ENCODE results near the gene HEPN1. TPM values are rescaled to one million over a fixed set of nuclear protein-coding genes. Genes with fewer than 3 reads are reported as not detected.

The HEPN1 gene
- total RNA-seq, 2 donors from 2014 or later, result not detected

DNA sequence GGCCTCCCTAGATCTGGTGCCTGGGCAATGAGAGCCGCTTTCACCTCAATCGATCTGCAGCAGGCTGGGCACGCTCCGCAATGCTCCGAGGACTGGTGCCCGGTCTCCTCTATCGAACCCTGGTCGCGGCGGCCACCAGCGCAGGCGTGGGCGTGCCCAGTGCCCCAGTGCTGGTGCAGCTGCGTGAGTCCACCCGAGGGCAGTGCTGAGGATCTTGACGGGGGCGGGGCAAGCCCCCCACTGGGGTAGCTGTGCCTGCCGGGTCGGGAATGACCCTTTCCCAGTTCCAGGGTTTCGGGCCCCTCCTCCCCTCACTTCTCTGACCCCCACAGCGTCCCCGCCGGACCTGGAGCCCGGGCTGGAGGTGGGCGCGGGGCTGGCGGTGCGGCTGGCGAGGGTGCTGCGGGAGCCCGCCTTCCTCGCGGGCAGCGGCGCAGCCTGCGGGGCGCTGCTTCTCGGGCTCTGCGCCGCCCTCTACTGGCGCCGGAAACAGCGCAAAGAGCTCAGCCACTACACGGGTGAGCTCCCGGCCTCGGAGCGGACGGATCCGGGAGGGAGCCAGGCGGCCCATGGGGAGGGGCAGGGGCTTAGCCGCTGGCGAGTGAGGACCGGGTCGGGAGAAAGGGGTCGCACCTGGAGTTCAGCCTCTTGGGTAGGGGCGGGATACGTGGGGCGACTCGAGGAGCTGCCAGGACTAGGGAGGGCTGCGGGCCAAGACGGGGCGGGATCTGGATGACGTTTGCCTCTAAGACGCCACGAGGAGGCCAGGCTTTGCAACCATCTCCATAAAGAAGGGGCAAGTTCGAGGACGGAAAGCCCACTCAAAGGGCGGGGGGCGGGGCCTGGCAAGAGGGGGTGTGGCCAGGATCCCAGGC, 42.9 kb upstream of the HEPN1 start:
- peak; percentile 93 for ATAC-seq
- H3K27me3 ChIP-seq, result no peaks in the 10 kb centered on the region
- 0 to 1% methylated on average over 14 to 56 of the region's 69 CpGs for WGBS, 2 donors

DNA sequence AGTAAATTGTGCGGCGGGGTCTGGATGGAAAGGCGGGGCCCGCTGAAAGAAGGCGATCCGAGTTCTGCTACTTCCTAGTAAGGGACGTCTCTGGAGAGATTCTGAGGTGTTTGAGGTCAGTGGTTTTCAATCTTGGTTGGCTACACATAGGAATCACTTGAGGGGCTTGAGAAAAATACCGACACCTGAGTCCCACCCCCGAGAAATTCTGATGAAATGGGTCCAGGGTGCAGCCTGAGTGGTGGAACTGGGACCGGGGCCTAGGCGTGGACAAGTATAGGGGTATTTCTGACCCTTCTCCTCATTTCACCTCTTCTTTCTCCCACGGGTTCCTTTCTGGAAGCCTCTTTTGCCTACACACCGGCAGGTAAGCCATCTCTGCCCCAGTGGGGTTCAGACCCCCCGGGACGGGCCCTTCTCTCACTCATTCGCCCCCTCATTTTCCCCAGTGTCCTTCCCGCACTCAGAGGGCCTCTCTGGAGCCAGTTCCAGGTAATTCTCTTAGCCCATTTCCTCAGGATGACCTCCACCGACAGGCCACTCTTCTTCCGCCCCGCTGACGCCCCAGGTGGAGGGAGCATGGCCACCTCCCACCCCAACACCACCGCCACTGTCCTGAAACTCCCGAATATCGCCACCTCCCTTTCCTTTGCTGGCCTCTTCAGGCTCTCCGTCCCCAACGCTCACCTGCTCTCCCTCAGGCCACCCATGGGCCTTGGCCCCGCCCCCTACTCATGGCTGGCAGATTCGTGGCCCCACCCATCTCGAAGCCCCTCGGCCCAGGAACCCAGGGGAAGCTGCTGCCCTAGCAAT, 42.0 kb upstream of the HEPN1 start:
- H3K36me3 ChIP-seq (replicated peaks in 1 of 2; ENCODE audit: insufficient read depth in 1 of 2, low read depth in 2 of 2), result no peaks in the 10 kb centered on the region
- intact Hi-C loops (cut with DNase I), result no loop called here
- ATAC-seq, result no peak
- peak overlapping the region; percentile 67 to 83 (median 78) for H3K27ac ChIP-seq
- H3K27me3 ChIP-seq, result no peaks in the 10 kb centered on the region
- H3K4me3 ChIP-seq, result no peak overlapping the region
- TF ChIP-seq, protein P1, sequence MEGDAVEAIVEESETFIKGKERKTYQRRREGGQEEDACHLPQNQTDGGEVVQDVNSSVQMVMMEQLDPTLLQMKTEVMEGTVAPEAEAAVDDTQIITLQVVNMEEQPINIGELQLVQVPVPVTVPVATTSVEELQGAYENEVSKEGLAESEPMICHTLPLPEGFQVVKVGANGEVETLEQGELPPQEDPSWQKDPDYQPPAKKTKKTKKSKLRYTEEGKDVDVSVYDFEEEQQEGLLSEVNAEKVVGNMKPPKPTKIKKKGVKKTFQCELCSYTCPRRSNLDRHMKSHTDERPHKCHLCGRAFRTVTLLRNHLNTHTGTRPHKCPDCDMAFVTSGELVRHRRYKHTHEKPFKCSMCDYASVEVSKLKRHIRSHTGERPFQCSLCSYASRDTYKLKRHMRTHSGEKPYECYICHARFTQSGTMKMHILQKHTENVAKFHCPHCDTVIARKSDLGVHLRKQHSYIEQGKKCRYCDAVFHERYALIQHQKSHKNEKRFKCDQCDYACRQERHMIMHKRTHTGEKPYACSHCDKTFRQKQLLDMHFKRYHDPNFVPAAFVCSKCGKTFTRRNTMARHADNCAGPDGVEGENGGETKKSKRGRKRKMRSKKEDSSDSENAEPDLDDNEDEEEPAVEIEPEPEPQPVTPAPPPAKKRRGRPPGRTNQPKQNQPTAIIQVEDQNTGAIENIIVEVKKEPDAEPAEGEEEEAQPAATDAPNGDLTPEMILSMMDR (IDR thresholded peaks at IDR 0.05), result no peak
- no peak for TF ChIP-seq POLR2A (IDR thresholded peaks at IDR 0.05)
- no peaks in the 10 kb centered on the region for H3K9me3 ChIP-seq
- H3K4me1 ChIP-seq, result peaks cover 18% of the 10 kb centered on the region
- DNase-seq, result no peak
- 23 to 30% methylated on average over 30 of the region's 30 CpGs for WGBS, 2 donors

More for the DNA sequence above, 42.9 kb upstream of the HEPN1 start:
- Histone ChIP-seq H3K27ac (peak overlapping the region; percentile 67 to 83 (median 78)), H3K9me3 (no peaks in the 10 kb centered on the region), H3K4me3 (peak overlapping the region in 1 of 2 donors; percentile 19), H3K4me1 (peaks cover 18% of the 10 kb centered on the region), H3K36me3 (replicated peaks in 1 of 2; ENCODE audit: insufficient read depth in 1 of 2, low read depth in 2 of 2) (no peaks in the 10 kb centered on the region)
- intact Hi-C loops (cut with DNase I), result no loop called here
- TF ChIP-seq POLR2A (IDR thresholded peaks at IDR 0.05), result peak; percentile 32 to 63 (median 63)
- TF ChIP-seq, protein P1 (IDR thresholded peaks at IDR 0.05), result peak; percentile 69 to 90 (median 81)
- peak; percentile 79 to 86 (median 82) for DNase-seq

DNA sequence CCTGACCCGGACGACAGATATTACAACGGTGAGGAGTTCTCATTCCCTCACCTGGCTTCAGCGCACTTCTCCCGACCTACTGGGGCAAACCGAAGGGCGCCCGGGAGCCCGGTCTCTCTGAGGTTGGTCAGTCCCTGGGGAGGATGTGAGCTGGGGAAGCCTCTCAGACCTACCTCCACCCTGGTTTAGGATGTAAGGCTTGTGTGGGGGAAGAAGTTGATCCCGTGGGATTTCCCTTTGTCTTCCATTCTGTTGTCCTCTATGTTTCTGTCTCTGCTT, 41.5 kb upstream of the HEPN1 start:
- intact Hi-C loops (cut with DNase I), result no loop called here
- DNase-seq (no peak), ATAC-seq (no peak)
- 62 to 63% methylated on average over 8 to 10 of the region's 10 CpGs for WGBS, 2 donors
- no peaks in the 10 kb centered on the region for H3K27me3 ChIP-seq
- no peaks in the 10 kb centered on the region for H3K9me3 ChIP-seq
- TF ChIP-seq POLR2A (IDR thresholded peaks at IDR 0.05), result no peak
- TF ChIP-seq, protein P1 (IDR thresholded peaks at IDR 0.05), result no peak
- H3K36me3 ChIP-seq (replicated peaks in 1 of 2; ENCODE audit: insufficient read depth in 1 of 2, low read depth in 2 of 2), result no peaks in the 10 kb centered on the region
- no peak overlapping the region for H3K27ac ChIP-seq
- H3K4me3 ChIP-seq, result no peak overlapping the region
- H3K4me1 ChIP-seq, result peaks cover 23% of the 10 kb centered on the region

DNA sequence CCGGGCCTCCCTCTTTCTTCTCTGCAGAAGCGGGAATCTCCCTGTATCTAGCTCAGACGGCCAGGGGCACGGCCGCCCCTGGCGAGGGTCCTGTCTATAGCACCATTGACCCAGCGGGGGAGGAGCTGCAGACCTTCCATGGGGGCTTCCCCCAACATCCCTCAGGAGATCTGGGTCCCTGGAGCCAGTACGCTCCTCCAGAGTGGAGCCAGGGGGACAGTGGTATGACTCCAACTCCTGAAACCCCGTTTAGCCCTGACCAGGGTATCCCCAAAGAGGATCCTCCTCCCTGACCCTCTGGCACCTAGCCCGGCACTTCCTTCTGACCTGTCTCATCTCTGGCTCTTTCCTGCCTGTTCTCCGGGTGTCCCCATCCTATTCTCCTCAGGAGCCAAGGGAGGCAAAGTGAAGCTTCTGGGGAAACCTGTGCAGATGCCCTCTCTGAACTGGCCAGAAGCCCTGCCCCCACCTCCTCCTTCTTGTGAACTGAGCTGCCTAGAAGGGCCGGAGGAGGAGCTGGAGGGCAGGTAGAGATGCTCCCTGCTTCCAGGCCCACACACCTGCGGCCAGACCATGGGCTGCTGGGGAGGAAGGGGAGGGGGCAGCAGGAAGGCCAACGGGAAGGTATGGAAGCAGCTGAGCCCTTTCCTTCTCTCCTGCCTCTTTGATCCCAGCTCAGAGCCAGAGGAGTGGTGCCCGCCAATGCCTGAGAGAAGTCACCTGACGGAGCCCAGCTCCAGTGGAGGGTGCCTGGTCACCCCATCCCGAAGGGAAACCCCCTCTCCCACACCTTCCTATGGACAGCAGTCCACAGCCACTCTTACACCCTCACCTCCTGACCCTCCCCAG, 40.9 kb upstream of the HEPN1 start:
- DNase-seq (no peak), ATAC-seq (no peak)
- TF ChIP-seq POLR2A (IDR thresholded peaks at IDR 0.05), result no peak
- TF ChIP-seq, protein P1 (IDR thresholded peaks at IDR 0.05), result no peak
- H3K4me1 ChIP-seq, result peaks cover 27% of the 10 kb centered on the region
- H3K27me3 ChIP-seq, result no peaks in the 10 kb centered on the region
- 49 to 58% methylated on average over 15 to 17 of the region's 17 CpGs for WGBS, 2 donors
- no peaks in the 10 kb centered on the region for H3K9me3 ChIP-seq
- no peak overlapping the region for H3K27ac ChIP-seq
- no peak overlapping the region for H3K4me3 ChIP-seq
- no peaks in the 10 kb centered on the region for H3K36me3 ChIP-seq (replicated peaks in 1 of 2; ENCODE audit: insufficient read depth in 1 of 2, low read depth in 2 of 2)
- intact Hi-C loops (cut with DNase I), result no loop called here
